Tibial nerve (tissue), 4 donors: ENCODE results near the gene KIF21A. TPM values are rescaled to one million over a fixed set of nuclear protein-coding genes. Genes with fewer than 3 reads are reported as not detected.

Source experiments
- DNase-seq, 2 donors: peaks; one replicate each; pipeline ENCODE4 v3.0.0-alpha.2; 2019; ENCODE audit warnings: low spot score in 2 of 2
- H3K27ac ChIP-seq, 4 donors: fragments of 200-600 bp; sonication (generic) in 3 of 4; one replicate each; pipeline ENCODE4 v1.5.1; 2017 to 2019; ENCODE audit warnings: mild to moderate bottlenecking in 1 of 4
- H3K27me3 ChIP-seq, 2 donors: fragments of 200-600 bp; sonication (generic) in 1 of 2; one replicate each; pipeline versions ENCODE4 v1.5.1 to v1.6.0; 2017 to 2019
- H3K36me3 ChIP-seq, 3 donors: fragments of 200-600 bp; sonication (generic); one replicate each; pipeline ENCODE4 v1.5.1; 2018 to 2019
- H3K4me1 ChIP-seq, 4 donors: fragments of 200-600 bp; sonication (generic) in 3 of 4; one replicate each; pipeline ENCODE4 v1.5.1; 2017 to 2019
- H3K4me3 ChIP-seq, 4 donors: fragments of 200-600 bp; sonication (generic) in 3 of 4; one replicate each; pipeline ENCODE4 v1.5.1; 2017 to 2019; ENCODE audit warnings: mild to moderate bottlenecking in 1 of 4, moderate library complexity in 1 of 4
- H3K9me3 ChIP-seq, 4 donors: fragments of 200-600 bp; sonication (generic) in 3 of 4; one replicate each; pipeline ENCODE4 v1.5.1; 2017 to 2019
- EP300 ChIP-seq, 2 donors: sonication (generic); formaldehyde crosslinking; IDR thresholded peaks; one replicate each; pipeline ENCODE4 v1.6.1; 2017; ENCODE audit warnings: antibody characterized with exemption in 2 of 2, mild to moderate bottlenecking in 1 of 2
- POLR2A ChIP-seq, 2 donors: fragments of 450-650 bp; IDR thresholded peaks; one replicate each; pipeline ENCODE4 v1.6.1; 2017; ENCODE audit warnings: antibody characterized with exemption in 2 of 2, mild to moderate bottlenecking in 2 of 2, moderate library complexity in 2 of 2
- WGBS, 2 donors: methylation state at CpG; one replicate each; pipeline ENCODE4 v1.1.5; 2018; 5-methylcytosine and 5-hydroxymethylcytosine counted together
- total RNA-seq, 4 donors: library from RNA; depleted of rRNA; stranded (reverse); fragments of >200 nt; gene quantifications; one replicate each; pipeline ENCODE4 v1.1.0, GENCODE V29; 2016
- TF ChIP-seq, protein P1 (sequence below), 5 experiments: fragments of 200-600 bp in 3 of 5; fragments of 450-650 bp in 2 of 5; sonication (generic) in 3 of 5; IDR thresholded peaks; one replicate each; pipeline ENCODE4 v1.5.1; 2016 to 2019; ENCODE audit warnings: antibody characterized with exemption in 5 of 5, mild to moderate bottlenecking in 3 of 5, moderate library complexity in 2 of 5

KIF21A gene
- total RNA-seq, 4 donors from 2014 or later = 13.5 to 56.6 (median 30.2) TPM

DNA sequence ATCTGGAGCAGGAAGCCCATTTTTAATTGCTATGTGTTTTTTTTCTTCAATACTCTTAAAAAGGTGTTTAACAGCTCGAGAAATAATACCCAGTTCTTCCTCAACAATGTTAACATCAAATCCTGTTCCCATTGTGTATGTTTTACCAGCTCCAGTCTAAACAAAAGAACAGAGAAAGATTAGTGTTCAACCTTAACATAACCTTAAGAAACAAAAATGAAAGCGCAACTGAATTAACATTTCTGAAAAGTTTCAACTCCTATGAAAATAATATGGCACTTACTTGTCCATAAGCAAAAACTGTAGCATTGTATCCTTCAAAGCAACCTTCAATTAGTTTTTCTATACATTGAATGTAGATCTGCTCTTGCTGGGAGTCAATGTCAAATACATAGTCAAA, 73.2 kb downstream of the KIF21A start:
- Histone ChIP-seq H3K27ac (no peak overlapping the region), H3K36me3 (no peaks in the 10 kb centered on the region), H3K4me1 (no peaks in the 10 kb centered on the region), H3K9me3 (no peaks in the 10 kb centered on the region), H3K4me3 (no peak overlapping the region), H3K27me3 (no peaks in the 10 kb centered on the region)
- 87 to 91% methylated on average over 2 of the region's 2 CpGs for WGBS, 2 donors
- TF ChIP-seq EP300 (IDR thresholded peaks at IDR 0.05) (no peak), POLR2A (IDR thresholded peaks at IDR 0.05) (no peak)
- TF ChIP-seq, protein P1, sequence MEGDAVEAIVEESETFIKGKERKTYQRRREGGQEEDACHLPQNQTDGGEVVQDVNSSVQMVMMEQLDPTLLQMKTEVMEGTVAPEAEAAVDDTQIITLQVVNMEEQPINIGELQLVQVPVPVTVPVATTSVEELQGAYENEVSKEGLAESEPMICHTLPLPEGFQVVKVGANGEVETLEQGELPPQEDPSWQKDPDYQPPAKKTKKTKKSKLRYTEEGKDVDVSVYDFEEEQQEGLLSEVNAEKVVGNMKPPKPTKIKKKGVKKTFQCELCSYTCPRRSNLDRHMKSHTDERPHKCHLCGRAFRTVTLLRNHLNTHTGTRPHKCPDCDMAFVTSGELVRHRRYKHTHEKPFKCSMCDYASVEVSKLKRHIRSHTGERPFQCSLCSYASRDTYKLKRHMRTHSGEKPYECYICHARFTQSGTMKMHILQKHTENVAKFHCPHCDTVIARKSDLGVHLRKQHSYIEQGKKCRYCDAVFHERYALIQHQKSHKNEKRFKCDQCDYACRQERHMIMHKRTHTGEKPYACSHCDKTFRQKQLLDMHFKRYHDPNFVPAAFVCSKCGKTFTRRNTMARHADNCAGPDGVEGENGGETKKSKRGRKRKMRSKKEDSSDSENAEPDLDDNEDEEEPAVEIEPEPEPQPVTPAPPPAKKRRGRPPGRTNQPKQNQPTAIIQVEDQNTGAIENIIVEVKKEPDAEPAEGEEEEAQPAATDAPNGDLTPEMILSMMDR (IDR thresholded peaks at IDR 0.05) = no peak
- DNase-seq = no peak

DNA sequence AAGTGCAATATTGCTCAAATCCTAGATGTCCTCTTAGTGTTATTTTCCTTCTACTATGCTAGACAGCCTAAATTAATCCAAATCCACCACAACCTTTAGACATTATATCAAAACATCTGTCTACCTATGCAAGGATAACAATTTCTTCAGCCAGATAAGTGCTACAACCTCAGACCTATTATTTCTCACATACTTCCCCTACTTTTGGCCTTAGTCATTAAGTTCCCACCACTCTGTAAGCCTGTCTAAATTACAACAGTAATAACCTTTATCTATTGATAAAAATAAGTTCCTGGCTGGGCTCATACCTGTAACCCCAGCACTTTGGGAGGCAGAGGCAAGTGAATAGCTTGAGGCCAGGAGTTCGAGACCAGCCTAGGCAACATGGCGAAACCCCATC, 74.0 kb downstream of the KIF21A start:
- Histone ChIP-seq H3K4me3 (no peak overlapping the region), H3K27ac (no peak overlapping the region), H3K36me3 (no peaks in the 10 kb centered on the region), H3K9me3 (no peaks in the 10 kb centered on the region), H3K27me3 (no peaks in the 10 kb centered on the region), H3K4me1 (no peaks in the 10 kb centered on the region)
- no peak for DNase-seq
- TF ChIP-seq, protein P1 (IDR thresholded peaks at IDR 0.05) = no peak
- no peak for TF ChIP-seq POLR2A (IDR thresholded peaks at IDR 0.05)
- no peak for TF ChIP-seq EP300 (IDR thresholded peaks at IDR 0.05)
- 90 to 94% methylated on average over 2 of the region's 2 CpGs for WGBS, 2 donors

DNA sequence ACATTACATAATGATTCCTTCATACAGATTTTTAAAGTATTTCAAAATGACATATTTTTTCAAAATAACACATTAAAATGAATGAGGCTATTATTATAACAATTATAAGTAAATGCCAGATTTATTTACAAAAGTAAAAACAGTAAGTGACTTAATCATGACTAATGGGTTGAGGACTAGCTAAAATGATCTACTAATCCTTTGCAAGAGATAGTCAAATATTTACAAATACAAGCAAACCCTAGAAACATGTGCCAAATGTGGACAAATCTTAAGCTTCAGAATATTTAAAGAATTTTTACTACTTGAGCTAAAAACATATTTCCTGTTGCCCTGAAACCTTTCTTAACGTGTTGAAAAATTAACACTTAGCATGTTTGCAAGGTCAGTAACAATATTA, 74.8 kb downstream of the KIF21A start:
- H3K27ac ChIP-seq = no peak overlapping the region
- H3K4me1 ChIP-seq = no peaks in the 10 kb centered on the region
- no peaks in the 10 kb centered on the region for H3K9me3 ChIP-seq
- no peak for TF ChIP-seq EP300 (IDR thresholded peaks at IDR 0.05)
- TF ChIP-seq POLR2A (IDR thresholded peaks at IDR 0.05) = no peak
- TF ChIP-seq, protein P1 (IDR thresholded peaks at IDR 0.05) = no peak
- 22 to 30% methylated on average over 1 of the region's 1 CpG for WGBS, 2 donors
- no peak overlapping the region for H3K4me3 ChIP-seq
- peaks cover 0 to 4% (median 0%) of the 10 kb centered on the region in 3 donors for H3K36me3 ChIP-seq
- H3K27me3 ChIP-seq = no peaks in the 10 kb centered on the region
- no peak for DNase-seq

DNA sequence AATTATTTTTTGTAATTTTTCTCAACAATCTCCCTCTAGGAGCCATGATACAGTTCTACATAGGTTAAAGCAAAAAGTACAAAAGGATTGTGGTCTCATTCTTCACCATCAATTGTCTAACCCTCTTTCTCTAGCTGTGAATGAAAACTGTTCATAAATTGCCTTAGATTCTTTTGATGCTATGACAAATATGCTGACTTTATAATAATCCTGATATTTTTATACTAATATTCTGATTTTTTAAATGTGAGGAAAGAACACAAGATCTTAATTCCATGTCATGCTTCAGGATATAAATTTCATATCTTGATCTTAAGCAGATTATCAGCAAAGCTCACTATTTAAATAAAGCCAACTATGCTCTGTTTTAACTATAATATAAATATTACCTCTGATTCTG, 75.4 kb downstream of the KIF21A start:
- TF ChIP-seq, protein P1 (IDR thresholded peaks at IDR 0.05) = no peak
- H3K27me3 ChIP-seq = no peaks in the 10 kb centered on the region
- H3K4me3 ChIP-seq = no peak overlapping the region
- peak overlapping the region in 2 of 4 donors; percentile 50 to 61 for H3K27ac ChIP-seq
- no peaks in the 10 kb centered on the region for H3K4me1 ChIP-seq
- DNase-seq = no peak
- no peaks in the 10 kb centered on the region for H3K9me3 ChIP-seq
- peaks cover 0 to 4% (median 0%) of the 10 kb centered on the region in 3 donors for H3K36me3 ChIP-seq

DNA sequence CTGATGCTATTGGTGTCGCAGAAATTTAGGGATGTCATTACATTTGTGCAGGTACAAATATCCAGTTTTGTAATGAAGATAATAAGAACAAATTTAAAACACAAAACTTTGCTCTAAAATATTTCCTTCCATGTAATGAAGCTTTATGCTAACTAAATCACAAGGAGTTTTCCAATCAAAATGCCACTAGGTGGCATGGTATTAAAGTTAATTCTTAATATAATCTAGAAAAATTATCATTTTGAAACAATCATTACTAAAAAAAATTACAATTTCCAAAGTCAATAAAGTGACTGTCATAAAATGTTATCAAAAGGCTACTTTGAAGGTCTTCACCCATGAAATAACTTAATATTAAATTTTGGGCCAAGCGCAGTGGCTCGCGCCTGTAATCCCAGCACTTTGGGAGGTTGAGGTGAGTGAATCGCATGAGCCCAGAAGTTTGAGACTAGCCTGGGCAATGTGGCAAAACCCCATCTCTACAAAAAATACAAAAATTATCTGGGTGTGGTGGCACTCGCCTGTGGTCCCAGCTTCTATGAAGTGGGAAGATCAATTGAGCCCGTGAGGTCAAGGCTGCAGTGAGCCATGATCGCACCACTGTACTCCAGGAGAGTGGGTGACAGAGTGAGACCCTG, 77.4 kb downstream of the KIF21A start:
- H3K4me1 ChIP-seq = no peaks in the 10 kb centered on the region
- H3K27ac ChIP-seq = no peak overlapping the region
- no peak for DNase-seq
- no peaks in the 10 kb centered on the region for H3K9me3 ChIP-seq
- H3K27me3 ChIP-seq = no peaks in the 10 kb centered on the region
- peaks cover 0 to 12% (median 0%) of the 10 kb centered on the region in 3 donors for H3K36me3 ChIP-seq
- no peak overlapping the region for H3K4me3 ChIP-seq
- TF ChIP-seq POLR2A (IDR thresholded peaks at IDR 0.05) = no peak
- TF ChIP-seq, protein P1 (IDR thresholded peaks at IDR 0.05) = peak in 2 of 5 experiments; percentile 12 to 33
- TF ChIP-seq EP300 (IDR thresholded peaks at IDR 0.05) = no peak
- 97 to 98% methylated on average over 8 of the region's 8 CpGs for WGBS, 2 donors
